Measurements from ENCODE around the gene CRYBB2.
"Not testable (repeated sequence)": the region's sequence is repeated elsewhere in the genome, so short reads cannot be mapped to it uniquely, and the experiment has no call there.

DNA sequence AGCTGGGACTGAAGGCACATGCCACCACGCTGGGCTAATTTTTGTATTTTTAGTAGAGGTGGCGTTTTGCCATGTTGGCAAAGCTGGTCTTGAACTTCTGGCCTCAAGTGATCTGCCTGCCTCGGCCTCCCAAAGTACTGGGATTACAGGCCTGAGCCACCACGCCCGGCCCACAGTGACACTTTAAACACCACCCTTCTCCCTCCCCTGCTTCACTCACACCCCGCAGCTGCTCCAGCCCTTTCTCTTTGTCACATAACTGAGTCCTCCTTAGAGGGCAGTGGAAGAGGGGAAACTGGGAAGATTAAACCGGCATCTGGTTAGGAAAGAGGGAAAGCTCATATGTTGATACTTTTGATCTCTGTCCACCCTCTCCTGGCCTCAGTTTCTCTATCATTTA is 14.9 kb upstream of the CRYBB2 start:
- not testable (repeated sequence) for TF ChIP-seq CTCF, POLR2A, EP300 (IDR thresholded peaks at IDR 0.05)

All from tibial nerve (tissue), 4 donors.